ENCODE measurements around the gene NFS1.

NFS1 gene

DNA sequence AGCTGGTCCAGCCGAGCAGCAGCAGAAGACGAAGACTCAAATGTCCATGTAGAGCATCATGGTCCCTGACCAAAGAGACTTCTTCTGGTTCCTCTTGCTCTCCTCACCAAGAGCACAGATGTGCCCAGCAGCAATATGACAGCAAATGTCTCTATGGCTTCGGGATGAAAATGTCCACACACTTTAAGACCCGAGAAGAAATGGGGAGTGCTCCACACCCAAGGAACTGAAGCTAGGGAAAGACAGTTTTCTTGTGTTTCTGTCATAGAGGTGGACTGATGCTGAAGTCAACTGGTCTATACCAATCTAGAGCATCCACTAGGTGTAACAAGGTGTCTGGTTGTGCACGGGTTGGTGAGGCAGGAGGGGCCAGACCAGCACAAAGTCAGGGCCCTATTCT, 29.9 kb downstream of the NFS1 start:
- no peak for DNase-seq

DNA sequence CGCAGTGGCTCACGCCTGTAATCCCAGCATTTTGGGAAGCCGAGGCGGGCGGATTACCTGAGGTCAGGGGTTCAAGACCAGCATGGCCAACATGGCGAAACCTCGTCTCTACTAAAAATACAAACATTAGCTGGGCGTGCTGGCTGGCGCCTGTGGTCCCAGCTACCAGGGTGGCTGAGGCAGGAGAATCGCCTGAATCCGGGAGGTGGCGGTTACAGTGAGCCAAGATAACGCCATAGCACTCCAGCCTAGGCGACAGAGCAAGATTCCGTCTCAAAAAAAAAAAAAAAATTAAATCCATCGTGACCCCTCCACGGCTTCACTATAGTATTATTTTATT, 33.2 kb downstream of the NFS1 start:
- DNase-seq: no peak

DNA sequence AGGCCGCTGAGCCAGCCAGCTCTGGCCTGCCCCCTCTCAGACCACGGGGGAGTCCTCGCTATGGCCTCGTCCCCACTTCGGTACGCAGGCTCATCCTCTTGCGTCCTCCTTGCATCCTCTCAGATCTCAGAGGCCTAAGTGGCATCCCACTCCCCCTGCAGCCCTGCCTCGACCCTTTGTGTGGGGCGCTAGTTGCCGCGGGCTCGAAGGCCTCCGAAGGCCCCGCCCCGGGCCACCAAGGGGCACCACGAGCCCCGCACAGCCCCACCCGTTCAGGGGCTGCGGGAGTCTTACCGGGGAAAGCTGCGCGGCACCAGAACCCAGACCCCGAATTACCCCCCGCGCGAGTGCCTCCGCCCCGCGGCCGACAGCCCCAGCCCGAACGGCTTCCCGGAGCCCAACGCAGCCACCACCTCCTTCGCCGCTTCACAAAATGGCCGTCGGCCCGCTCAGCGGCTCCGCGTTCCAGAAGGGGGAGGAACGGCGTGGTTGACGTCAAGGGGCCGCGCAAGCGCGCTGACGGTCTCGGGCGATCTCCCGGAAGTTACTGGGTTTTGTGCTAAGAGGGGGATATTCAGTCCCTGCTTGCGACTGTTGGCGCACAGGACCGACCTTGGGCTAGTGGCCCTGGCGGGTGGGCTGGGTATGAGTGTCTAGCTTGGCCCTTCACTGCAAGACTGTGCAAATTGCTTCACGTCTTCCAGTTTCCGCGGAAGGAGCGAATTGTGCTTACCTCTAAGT, 34.5 kb downstream of the NFS1 start, which contains the start of the genes CPNE1 and RBM12:
Gene CPNE1 (minus strand): TSS at position 435 of the 741 bp plus-strand sequence. CDS start 31,977 bp downstream, outside the sequence.
Gene RBM12 (minus strand): TSS at position 435 of the 741 bp plus-strand sequence. CDS start 9,578 bp downstream, outside the sequence.
- DNase-seq: peak; percentile 94

DNA sequence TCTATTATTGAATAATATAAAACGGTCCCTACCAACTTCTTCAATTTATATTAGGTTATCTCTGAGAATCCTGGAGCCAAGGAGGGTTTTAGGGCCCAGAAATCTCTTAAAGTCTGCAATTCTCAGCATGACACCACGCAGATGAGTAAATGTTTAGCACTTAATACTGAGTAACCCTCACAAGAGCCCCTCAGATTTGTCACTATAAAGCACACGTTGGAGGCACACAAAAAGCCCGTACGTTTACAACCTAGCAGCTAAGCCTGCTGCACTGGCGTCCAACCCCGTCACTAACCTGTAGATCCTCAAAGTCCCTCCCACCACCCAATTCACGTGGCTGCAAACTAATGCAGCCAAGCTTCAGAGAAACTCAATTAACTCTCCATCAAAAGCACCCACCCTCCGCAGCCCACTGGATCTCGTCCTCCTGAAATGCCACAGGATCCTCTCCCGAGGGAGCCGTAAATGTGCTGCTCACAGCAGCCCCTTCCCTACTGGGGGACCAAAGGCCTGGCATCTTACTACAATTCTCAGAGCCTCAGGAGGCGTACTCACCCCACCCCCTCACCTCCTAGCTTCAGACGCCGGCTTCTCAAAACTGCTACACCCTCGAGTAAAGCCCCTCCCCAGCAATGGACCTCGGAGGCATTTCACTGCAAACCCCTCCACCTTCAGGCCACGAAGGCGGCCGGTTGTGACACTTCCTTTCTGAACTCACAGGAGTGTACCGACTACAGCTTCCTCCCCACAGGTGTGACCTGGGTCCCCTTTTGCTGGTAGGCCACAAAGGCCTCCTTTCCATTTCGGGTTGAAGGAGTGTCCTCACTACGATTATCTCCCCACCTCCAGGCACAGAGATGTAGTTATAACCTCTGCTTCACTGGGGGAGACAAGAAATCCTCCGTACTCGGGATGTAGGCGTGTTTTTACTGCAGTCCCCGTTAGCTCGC, 35.4 kb downstream of the NFS1 start:
- peak; percentile 63 for DNase-seq

DNA sequence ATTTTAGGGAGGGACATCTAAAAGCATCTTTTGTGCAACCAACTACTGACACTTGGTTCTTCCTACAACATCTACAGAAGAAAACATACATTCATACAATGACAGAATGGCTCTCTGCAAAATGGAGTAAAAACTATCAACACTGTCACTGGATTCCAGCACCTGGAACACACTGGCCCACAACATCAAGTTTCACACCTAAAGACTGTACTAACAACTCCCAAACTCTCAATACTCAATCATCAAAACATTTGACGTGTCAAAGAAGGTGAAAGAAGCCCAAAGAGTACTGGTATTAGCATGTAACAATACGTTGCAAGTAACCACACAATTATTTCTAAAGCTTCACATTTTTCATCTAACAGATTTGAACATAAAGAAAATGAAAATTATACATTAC, 36.6 kb downstream of the NFS1 start:
- peak; percentile 8 for DNase-seq

DNA sequence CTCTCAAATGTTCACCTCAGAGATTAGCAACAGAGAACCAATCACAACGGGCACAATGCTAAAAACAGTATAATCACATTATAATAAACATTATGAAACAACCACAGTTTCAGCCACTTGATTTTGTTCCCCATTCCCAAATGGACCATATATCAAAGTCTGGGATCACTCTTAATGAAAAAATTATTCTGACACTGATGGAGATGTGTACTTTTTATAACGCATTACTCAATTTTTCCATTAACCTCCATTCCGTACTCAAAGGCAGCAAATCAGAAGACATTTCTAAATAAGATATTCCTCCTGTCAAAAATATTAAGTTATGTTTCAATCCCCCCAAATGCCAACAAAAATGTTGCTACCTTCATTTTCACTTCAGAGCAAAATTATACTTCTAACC, 37.2 kb downstream of the NFS1 start:
- no peak for DNase-seq

DNA sequence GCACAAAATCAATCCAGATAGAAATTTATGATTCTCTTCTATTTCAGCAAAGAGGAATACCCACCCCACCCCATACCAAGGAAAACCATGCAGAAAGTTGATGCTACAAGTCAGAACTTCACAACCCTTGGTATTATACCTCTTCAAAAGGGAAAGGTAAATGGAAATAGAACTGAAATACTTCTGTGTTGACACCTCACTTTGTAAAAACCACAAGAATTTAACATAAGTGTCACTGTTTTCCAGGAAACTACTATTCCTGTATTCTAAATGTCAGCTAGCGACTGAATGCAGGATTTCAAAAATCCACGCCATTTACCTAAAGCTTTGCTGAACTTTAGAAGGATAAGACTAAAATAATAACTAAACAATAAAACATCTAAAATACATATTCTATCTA, 38.1 kb downstream of the NFS1 start:
- no peak for DNase-seq

DNA sequence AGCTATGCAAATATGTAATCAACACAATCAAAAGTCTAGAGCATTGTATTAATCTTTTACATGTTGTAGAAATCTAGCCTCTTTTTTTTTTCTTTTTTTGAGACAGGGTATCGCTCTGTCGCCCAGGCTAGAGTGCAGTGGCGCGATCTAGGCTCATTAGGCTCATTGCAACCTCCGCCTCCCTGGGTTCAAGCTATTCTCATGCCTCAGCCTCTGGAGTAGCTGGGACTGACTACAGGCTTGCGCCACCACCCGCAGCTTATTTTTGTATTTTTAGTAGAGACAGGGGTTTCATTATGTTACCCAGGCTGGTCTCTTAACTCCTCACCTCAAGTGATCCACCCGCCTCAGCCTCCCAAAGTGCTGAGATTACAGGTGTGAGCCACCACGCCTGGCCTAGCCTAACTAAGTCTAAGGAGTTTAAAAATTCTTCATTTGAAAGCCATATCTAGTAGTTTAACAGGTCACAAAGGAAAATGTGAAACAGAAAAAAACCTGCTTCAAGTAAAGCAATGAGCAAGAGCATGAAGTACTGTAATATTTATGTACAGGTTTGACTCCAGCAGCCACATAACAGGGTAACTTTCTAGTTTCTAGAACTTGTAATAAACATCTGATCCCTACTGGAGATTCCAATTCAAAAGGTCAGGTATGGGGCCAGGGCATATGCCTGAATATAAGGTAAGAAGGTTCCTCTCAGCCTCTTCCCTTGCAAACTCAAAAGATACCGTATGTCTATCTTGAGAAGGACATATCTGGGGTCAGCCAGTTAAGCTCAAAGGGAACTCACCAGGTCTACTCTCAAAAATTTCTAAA, 38.8 kb downstream of the NFS1 start:
- DNase-seq: peak; percentile 48

DNA sequence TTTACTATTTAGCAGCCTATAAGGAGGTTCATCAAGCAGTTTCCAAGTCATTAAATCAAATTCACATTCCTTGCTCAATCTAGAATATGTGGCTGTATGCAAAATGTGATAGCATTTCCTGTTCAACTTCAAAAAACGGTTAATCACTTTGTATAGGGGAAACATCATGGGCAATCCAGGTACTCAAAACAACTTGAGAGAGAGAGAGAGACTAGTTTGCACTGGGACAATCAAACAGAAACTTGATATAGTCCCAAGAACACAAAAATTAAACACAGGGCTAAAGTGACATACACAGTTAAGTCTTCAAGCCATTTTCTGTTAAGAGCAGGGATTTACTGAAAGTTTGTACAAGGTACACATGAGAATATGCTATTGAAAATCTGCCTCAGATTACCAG, 41.9 kb downstream of the NFS1 start:
- DNase-seq: no peak

DNA sequence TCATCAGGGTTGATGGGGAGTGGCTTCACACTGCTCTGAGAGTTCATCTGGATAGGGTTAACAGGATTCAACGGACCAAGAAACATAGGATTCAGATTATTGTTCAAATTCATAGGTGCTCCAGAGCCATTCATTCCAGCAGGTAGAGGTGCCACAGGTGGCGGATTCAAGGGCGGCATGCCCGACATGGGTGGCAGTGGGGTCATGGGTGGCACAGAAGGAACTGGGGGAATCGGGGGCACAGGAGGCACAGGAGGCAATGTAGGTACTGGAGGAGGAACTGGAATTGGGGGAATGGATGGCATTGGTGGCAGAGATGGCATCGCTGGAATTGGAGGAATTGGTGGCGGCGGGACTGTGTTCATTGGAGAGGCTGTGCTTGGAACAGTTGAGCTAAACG, 44.7 kb downstream of the NFS1 start:
- no peak for DNase-seq

DNA sequence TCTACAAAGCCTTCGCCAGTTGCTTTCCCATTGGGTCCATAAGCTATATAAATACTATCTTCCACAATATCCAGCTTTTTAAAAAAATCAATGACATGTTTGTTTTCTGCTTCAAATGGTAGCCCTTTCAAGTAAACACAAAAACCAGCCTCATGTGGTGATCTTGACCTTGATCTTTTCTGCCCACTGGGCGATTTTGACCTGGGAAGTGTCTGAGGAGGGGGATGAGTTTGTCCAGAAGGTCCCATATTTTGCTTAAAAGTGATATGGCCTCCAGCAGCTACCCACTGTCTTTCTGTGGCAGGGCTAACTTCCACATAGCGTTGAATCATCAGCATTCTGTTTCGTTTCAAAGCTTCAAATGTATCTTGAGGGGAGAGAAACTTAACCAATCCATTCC, 45.3 kb downstream of the NFS1 start:
- no peak for DNase-seq

DNA sequence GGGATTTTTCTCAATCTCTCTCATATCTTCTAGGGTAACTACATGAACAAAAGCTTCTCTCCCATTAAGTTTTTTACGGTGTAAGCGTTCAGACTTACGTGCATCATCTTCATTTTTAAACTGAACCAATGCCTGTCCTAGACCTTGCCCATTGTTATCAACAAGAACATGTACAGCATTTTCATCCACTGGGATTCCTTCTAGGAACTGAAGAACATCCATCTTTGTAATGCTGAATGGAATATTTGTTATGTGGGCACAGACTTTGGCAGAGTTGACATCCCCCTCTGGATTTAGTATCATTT, 45.8 kb downstream of the NFS1 start:
- no peak for DNase-seq

DNA sequence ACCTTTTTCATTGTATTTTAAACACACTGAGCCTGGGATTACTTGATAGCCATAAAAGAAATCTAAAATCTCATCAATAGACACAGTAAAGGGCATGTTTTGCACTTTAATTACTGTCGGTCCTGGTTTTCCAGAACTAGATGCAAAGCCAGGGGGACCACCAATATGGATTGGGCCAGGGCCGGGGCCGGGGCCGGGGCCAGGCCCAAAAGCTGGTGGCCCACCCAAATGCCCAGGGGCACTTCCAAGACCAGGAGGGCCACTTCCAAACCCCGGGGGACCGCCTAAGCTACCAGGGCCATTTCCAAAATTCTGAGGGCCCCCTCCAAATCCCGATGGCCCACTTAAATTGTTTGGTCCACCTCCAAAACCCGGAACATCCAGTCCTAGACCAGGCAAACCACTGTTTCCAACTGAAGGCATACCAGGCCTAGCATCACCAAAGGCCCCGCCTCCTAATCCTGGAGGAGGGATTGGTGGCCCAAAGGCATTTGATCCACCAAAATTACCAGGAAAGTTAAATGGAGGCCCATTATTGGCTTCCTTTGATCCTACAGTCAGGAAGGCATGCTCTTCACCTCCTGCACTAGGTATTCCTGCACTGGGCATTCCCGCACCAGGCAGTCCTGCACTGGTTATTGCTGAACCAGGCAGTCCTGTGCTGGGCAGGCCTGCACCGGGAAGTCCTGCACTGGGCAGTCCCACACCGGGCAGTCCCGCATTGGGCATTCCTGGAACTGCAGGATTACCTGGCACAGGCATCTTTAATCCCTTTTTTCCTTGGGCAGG, 46.3 kb downstream of the NFS1 start:
- no peak for DNase-seq

DNA sequence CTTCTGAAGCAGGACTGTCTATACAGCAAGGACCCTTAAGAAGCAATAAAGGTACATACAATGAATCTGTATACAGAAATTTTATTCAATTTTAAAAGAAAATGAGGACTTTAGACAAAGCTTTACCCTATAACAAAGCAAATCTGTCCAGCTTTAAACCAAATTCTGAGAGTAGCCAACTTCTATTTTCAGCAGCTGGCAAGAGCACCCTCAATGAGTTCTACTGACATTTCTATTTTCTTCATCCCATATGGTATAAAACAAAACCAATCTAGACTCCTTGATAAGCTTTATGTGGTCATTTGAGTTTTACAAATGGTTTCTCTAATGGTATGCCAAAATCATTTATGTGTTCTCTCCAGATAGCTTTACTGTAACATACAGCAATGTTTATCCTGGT, 47.2 kb downstream of the NFS1 start:
- DNase-seq: no peak

DNA sequence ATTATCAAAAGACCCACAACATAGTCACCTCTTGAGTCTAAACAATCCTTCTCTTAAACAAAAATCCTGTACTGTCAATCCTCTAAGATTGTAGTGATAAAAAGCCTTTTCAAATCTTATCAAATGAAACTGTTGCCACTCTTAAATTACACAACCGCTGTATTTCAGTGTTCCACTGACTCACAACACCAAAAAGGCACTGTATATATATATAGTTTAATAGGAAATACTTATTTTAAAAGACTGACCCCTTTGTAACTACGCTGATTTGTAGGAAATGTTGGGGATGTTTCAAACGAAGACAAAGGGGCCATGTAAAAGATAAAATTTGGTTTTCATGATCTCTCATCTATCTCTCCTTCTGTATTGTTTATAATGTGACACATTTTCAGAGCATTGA, 48.5 kb downstream of the NFS1 start:
- no peak for DNase-seq

DNA sequence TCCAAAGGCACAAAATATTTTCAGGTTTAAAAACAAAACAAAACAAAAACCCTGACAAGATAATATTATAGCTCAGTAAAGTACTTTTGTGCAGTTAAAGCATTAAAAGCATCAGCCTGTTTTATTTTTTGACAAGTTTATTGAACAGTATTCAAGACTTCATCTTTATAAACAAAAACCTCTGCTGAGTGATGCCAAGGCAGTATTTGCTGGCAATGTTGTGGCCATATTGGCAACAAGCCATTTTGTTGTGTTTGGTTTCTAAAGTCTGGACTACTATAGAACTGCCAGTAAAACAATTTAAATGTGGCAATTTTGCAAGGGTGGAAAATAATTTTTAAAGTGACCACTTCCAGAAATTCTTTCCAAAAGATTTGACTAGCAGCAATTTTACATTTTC, 50.3 kb downstream of the NFS1 start:
- no peak for DNase-seq

DNA sequence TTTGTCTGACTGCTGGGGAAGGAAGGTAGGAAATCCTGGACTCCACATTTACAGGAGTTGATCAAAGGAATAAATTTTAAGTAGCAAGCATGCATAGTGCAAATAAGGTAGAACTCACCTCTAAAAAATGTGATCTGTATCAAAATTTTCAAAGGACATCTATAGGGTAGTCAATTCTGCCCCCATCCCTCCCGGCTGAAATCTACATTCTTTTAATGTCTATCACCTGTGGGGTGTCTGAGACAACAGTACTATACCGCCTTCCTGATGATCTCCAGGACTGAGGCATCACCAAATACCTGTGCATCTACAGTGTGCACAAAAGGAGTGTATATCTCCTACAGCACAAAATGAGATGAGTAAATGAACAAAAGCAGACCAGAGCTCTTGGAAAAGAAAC, 54.3 kb downstream of the NFS1 start:
- no peak for DNase-seq

DNA sequence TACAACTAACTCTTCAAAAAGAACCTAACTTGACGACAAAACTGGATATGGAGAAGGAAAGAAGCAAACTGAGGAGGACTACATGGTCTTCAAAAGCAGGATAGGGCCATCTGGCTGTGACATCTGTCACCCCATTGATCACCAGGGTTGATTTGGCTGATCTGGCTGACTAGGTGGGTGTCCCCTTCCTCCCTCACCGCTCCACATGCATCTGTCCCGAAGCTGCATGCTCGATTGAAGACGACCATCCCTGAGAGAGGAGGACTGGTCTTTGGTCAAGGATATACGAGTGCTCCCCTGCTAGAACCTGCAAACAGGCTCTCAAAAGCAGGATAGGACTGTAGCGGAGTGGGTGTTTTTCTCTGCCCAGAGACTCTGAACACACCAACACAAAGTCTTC, 56.1 kb downstream of the NFS1 start:
- no peak for DNase-seq

DNA sequence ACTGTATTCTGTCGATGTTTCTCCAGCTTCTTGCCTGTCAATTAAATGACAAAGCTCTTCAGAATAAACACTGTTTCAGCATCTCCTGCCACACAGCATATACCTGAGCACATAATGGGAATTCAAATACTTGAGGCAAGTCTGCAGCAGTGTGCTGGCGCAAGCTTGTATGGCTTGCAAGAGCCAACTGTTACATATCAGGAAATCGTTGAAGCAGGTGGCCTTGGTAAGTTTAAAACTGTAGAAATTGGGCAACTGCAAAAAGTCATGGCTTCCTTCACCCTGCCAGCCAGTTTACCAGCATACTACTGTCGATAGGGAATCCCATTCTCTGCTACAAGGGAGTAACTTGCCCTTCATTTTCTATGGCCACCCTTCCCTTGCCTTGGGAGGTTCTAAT, 57.4 kb downstream of the NFS1 start:
- DNase-seq: no peak

DNA sequence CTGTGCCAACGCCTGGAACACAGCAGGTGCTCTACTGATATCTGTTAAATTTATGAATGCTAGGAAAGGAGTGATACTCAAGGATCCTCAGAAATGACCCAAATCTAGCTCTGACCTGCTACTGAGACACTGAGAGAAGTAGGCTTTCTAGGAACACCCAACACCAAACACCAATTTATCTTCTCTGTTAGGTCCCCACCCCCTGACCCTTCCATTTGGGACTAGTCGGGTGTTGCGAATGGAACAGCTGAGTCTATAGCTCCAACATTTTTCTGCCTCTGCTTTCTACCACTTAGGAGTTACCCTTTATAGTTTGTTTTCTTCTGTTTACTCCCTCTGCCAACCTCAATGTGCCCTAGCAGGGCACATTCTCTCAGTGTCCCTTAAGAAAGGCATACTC, 58.4 kb downstream of the NFS1 start:
- DNase-seq: no peak

DNA sequence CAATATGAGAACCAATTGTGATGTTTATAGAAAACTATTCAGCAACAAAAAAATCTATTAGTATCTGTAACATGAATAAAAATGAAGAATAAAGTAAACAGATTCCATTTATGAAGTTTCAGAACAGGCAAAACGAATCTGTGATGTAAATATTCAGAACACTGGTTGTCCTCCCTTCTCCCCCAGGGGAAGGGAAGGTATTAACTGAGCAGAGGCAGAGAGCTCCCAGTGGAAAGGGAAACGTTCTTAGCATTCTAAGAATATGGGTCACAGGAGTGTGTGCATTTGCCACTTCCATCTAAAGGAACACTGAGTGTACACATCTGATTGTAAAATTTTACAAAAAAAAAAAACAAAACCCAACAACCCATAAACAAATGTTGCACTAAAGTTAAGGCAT, 60.4 kb downstream of the NFS1 start:
- DNase-seq: no peak

DNA sequence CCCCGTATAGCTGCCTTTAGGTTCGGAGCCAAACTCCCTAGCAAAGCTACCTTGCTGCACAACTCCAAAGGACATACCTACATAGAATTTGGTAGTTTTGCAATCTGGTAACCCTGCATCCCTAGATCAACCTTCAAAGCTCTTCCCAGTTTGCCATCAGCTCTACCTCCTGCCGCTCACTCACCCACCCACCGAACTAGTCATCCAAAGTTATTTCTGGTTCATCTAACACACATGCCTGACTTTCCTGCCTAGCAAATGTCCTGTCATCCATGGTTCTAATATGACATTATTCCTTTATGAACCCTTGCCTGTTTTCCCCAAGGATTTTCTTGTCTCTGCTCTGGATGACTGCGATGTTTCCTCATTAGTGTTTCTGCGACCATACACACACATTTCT, 61.9 kb downstream of the NFS1 start:
- no peak for DNase-seq

DNA sequence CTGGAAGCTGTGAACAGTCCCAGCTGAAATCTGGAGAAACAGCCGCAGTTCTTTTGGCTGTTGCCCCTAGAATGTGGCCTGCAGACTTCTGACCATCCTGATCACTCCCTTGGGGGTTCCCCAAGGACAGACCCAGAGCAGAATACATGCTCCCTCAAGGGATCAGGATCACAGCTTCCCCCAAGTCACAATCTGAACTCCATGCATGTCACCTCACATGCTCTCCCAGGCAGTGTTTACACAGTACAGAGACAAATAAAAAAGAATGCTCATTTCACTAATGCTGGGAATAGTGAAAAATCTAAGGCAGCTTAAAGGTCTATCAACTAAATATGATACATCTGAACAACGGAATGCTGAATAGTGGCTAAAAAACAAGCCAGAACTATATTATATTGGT, 63.1 kb downstream of the NFS1 start:
- no peak for DNase-seq

Data from activated naive CD4-positive, alpha-beta T cell treated with Interleukin-2 at 50 U/mL for 16 hours (primary cell).